LoVo (cell line): ENCODE results near the gene SDCCAG8.

Experiments used
- DNase-seq: peaks from one replicate; pipeline ENCODE4 v3.0.0-alpha.2; 2016; ENCODE audit warnings: low spot score

The SDCCAG8 gene

GRCh38 chr1:243254233-243254926 lies 1.5 kb upstream of the SDCCAG8 start:
- DNase-seq, result peak; percentile 68

- peak; percentile 95 for DNase-seq
These were observed 682 bp upstream of the SDCCAG8 start, which contains the start of gene CEP170 for GRCh38 chr1:243254927-243255790. Gene CEP170 (minus strand): TSS chr1:243255281. CDS start chr1:243225280, 30,001 bp downstream.

DNA sequence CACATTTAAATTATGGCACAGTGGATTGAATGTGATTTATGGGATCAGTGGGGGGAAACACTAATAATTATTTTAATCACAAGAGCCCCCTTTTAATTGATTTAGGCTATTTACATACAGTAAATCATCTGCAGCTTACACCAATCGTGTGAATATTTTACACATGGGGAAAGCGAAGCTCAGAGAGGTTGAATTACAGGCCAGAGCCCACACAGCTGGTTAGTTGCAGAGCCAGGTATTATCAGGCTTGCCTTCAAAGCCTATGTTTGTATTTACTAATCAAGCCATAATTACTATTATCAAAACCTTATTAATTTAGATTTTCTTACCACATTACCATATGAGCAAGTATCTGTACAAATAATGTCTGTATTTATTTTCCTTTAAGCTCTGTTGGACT lies 749 bp downstream of the SDCCAG8 start:
- no peak for DNase-seq

GRCh38 chr1:243257189-243257588 lies 1.3 kb downstream of the SDCCAG8 start:
- DNase-seq, result no peak

DNA sequence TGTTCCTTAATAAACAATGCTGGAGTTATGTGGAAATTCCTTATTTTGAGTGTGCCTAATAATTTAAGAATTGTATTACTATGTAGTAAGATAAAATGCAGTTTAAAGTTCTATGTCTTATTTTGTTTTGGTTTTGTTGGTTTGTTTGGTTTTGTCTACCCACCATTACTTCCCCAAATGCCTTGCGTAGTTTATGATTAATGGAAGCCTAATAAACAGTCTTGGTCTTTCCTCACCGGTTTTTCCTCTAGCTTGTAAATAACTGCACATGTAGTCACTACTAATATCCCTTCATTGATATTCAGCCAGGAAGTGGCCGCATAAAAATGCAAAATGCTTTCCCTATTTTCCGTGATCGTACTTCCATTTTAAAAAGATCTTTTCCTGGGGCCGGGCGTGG lies 2.9 kb downstream of the SDCCAG8 start:
- DNase-seq, result no peak

GRCh38 chr1:243260221-243260880 lies 4.5 kb downstream of the SDCCAG8 start:
- DNase-seq, result no peak

DNA sequence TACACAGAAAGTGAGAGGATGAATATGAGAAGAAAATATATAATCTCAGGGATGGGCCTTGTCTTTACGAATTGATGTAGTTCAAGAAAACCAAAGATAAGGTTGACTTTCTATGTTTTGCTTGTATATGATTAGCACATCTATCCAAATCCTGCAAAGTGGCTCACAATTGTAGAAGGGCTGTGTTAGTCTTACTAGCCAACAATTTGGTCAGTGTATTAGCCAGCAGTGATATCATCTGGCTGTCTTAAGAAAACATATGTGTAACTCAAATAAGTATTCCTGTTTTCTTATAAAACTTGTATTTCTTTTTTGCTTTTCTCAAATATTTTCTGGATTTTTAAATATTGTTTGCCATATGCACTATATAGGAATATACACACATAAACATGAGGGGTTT lies 5.5 kb downstream of the SDCCAG8 start:
- no peak for DNase-seq

GRCh38 chr1:243264717-243265116 lies 8.9 kb downstream of the SDCCAG8 start:
- no peak for DNase-seq

- no peak for DNase-seq
These were observed 10.4 kb downstream of the SDCCAG8 start for GRCh38 chr1:243266231-243266630.

GRCh38 chr1:243267471-243267880 lies 11.6 kb downstream of the SDCCAG8 start:
- peak; percentile 13 for DNase-seq

- DNase-seq, result peak; percentile 75
These were observed 12.2 kb downstream of the SDCCAG8 start for GRCh38 chr1:243267914-243268653.

DNA sequence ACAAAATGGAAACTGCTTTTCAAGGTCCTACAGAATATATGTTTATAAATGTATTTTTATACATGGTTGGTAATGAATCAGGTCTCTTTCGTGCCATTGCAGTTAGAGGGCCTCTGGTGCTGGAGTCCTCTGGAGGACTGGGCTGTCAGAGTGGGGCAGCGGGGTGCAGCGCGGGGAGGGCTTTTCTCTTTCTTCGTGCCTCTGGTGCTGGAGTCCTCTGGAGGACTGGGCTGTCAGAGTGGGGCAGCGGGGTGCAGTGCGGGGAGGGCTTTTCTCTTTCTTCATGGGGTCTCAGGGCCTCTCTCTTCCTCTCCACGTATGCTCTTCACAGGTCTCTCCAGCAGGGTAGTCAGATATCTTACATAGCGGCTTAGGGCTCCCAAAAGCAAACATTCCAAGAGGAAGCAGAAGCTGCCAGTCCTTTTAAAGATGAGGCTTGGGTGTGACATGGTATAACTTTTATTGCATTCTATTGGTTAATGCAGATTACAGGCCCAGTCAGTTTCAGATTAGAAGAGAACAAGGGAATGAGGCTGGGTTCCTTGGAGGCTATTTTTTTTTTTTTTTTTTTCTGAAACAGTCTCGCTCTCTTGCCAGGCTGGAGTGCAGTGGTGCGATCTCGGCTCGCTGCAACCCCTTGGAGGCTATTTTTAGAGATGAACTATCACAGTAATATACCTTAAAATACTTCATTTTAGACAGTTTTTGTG lies 13.1 kb downstream of the SDCCAG8 start:
- DNase-seq, result peak; percentile 72

GRCh38 chr1:243269461-243269801 lies 13.6 kb downstream of the SDCCAG8 start:
- DNase-seq, result no peak

- no peak for DNase-seq
These were observed 14.4 kb downstream of the SDCCAG8 start for GRCh38 chr1:243270097-243270864.

- DNase-seq, result no peak
These were observed 16.2 kb downstream of the SDCCAG8 start for GRCh38 chr1:243271996-243272395.

DNA sequence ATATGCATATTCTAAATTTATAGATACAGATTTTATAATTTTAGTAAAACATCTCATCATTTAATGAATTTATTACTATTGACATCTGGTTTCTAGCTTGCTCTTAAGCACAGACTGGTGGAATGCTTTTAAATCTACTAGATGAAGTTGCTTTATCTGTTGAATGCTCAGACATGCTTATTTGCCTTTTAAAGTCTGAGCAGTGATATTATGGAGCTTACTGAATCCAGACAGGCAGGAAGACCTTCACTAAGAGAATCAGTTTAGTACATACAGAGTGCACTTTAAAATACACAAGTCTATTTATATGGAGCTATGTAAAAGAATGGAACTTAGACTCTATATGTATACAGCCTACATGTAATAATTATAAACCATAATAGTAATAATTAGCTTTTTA lies 16.6 kb downstream of the SDCCAG8 start:
- no peak for DNase-seq

DNA sequence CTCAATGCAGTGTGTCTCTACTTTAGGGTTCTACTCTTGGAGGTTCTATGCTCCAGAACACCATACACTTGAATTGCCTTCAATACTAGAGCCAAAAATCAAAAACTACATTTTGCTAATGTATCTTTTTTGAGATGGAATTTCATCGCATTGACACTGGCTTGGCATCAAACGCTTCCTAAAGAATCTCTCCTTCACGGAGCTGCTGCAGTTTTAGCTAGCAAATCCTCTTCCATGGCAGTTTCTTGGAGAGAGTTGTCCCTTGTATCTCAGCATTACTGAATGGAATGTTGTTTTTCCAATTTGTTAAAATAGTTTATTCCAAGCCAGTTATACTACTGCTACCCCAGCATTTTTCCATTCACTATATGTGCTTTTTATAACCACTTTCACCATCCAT lies 17.7 kb downstream of the SDCCAG8 start:
- DNase-seq, result no peak

DNA sequence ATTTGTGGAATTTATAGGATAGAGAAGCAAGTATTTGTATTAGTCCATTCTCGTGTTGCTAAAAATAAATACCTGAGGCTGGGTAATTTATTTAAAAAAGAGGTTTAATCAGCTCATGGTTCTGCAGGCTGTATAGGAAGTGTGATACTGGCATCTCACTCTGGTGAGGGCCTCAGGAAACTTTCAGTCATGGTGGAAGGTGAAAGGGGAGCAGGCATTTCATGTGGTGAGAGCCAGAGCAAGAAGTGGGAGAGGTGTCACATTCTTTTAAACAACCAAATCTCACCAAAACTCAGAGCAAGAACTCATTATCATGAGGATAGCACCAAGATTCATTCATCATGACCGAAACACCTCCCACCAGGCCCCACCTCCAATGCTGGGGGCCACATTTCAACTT lies 18.1 kb downstream of the SDCCAG8 start:
- DNase-seq, result no peak

GRCh38 chr1:243275316-243275715 lies 19.5 kb downstream of the SDCCAG8 start:
- no peak for DNase-seq

DNA sequence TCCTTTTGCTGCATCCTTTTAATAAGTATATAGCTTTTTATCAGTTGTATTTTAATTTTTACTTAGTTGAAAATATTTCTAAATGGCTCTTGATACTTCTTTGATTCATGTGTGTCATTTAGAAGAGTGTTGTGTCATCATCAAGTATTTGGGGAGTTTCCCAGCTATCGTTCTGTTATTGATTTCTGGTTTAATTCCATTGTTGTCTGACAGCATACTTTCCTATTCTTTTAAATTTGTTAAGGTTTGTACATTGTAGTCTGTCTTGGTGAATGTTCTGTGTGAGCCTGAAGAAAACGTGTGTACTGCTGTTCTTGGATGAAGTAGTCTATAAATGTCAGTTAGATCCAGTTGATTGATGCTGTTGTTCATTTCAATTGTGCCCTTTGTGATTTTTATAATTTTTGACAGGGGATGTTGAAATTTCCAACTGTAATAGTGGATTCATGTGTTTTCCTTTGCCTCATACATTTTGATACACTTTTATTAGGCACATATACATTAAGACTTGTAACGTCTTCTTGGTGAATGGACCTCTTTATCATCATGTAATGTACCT lies 24.8 kb downstream of the SDCCAG8 start:
- DNase-seq, result no peak
